A549 treated with AZD9567 at 1 μM for 4 hours (cell line): Measurements from ENCODE around the gene CHDH. TPM values are rescaled to one million over a fixed set of nuclear protein-coding genes. Genes with fewer than 3 reads are reported as not detected.

Experiments used
- total RNA-seq: library from RNA; stranded (reverse); fragments of 200-300 nt; extraction: Qiagen RNA extraction; gene quantifications from 5 replicates; pipeline ENCODE4 v1.2.3, GENCODE V29; 2022; ENCODE audit not compliant: insufficient read depth

Gene CHDH
- 1.9 to 3.0 TPM (median 2.1 TPM) in 5 replicates for total RNA-seq

GRCh38 chr3:53846134-53846850 lies at the start of gene CHDH, which contains the start of gene IL17RB:
TSS of gene CHDH (minus strand) at chr3:53846419. CDS start at chr3:53824008, 22,411 bp downstream.
TSS of gene IL17RB (plus strand) at chr3:53846568. CDS start at chr3:53846589, 21 bp downstream.

GRCh38 chr3:53891497-53892285 lies 45.5 kb upstream of the CHDH start, which contains the start of gene SELENOK:
TSS of gene SELENOK (minus strand) at chr3:53891859.

GRCh38 chr3:53881691-53882593 lies 35.7 kb upstream of the CHDH start, which contains the start of gene ACTR8:
TSS of gene ACTR8 (minus strand) at chr3:53882152. CDS start at chr3:53882101, 51 bp downstream.

Other genes starting within 250 kb of the CHDH start
- 0.78 to 1.1 TPM (median 0.91 TPM) in 4 of 5 replicates, not detected in the other for gene IL17RB, start 149 bp upstream of the CHDH start, total RNA-seq
- 14.3 to 16.8 TPM (median 16.2 TPM) in 5 replicates for gene ACTR8, start 35.7 kb upstream of the CHDH start, total RNA-seq
- gene SELENOK, start 45.4 kb upstream of the CHDH start, total RNA-seq, result 7.5 to 22.4 TPM (median 21.1 TPM) in 5 replicates